Endometrium (tissue), 2 donors: ENCODE measurements around the gene GRIN2D.
"Not testable (repeated sequence)": the region's sequence is repeated elsewhere in the genome, so short reads cannot be mapped to it uniquely, and the experiment has no call there.

Experiments used
- FAIRE-seq: peaks from 2 replicates; lab custom pipeline; 2012; peaks lifted over from hg19 to GRCh38; lab: Jason Lieb, UNC
- donor health status: control.
- donor health status: control.

The GRIN2D gene

DNA sequence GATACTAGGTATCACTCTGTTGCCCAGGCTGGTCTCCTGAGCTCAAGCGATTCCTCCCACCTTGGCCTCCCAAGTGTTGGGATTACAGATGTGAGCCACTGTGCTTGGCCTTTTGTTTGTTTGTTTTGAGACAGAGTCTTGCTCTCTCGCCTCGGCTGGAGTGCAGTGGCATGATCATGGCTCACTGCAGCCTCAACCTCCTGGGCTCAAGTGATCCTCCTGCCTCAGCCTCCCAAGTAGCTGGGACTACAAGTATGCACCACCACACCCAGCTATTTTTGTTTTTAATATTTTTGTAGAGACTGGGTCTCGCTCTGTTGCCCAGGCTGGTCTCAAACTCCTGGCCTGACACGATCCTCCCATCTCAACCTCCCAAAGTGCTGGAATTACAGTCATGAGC lies 21.7 kb upstream of the GRIN2D start:
- FAIRE-seq, result not testable (repeated sequence)

DNA sequence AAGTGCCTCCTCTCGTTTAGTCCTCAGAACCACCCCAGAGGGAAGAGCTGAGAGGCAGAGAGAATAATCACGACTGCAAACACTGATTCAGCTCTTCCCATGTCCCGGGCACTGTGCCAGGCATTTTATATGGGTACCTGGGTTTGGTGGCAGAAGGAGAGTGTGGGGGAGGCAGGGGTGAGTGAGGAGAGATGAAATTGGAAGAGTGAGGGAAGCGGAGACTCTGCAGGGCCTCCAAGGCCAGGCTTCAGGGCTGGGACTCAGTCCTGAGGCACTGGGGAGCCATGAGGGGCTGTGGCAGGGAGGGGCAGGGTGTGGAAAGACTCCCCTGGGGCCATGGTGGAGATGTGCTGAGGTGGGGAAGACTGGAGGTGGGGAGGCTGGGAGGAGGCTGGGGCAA lies 20.6 kb upstream of the GRIN2D start:
- FAIRE-seq, result no peak

DNA sequence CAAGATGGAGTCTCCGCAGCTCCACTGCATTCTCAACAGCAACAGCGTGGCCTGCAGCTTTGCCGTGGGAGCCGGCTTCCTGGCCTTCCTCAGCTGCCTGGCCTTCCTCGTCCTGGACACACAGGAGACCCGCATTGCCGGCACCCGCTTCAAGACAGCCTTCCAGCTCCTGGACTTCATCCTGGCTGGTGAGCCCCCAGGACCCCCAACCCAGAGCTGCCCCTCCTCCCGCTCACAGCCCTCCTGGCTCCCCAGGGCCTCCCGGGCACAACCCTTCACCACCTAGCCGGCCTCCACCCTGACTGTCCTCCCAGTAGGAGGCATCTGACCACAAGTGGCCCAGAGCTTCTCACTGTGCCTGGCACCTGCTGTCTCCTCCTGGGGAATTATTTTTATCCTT lies 19.9 kb upstream of the GRIN2D start:
- FAIRE-seq, result no peak

DNA sequence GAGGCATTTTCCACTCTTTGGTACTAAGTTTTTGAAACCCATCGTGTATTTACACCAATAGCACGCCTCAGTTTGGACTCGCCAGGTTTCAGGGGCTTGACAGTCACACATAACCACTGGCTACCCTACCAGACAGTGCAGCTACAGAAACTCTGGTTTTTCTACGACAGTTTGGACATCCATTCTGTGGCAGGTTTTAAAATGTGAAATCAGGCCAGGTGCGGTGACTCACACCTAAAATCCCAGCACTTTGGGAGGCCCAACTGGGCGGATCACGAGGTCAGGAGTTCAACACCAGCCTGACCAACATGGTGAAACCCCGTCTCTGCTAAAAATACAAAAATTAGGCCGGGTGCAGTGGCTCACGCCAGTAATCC lies 15.3 kb upstream of the GRIN2D start:
- FAIRE-seq, result no peak

DNA sequence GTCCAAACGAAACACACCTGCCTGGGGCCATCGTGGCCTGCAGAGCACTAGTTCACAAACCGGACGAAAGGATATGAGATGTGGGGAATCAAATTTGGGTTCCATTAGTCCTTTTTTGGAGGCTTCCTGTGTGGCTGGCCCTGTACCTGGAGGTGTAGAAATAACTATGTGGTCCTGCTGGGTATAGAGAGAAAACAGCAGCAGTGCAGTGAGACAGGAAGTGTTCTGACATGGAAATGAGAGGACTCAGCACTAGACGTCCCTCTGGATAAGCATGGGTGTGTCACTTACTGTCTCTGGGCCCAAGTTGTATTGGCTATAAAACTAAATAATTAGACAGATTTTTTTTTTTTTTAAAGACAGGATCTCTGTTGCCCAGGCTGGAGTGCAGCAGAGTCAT lies 14.4 kb upstream of the GRIN2D start:
- no peak for FAIRE-seq

DNA sequence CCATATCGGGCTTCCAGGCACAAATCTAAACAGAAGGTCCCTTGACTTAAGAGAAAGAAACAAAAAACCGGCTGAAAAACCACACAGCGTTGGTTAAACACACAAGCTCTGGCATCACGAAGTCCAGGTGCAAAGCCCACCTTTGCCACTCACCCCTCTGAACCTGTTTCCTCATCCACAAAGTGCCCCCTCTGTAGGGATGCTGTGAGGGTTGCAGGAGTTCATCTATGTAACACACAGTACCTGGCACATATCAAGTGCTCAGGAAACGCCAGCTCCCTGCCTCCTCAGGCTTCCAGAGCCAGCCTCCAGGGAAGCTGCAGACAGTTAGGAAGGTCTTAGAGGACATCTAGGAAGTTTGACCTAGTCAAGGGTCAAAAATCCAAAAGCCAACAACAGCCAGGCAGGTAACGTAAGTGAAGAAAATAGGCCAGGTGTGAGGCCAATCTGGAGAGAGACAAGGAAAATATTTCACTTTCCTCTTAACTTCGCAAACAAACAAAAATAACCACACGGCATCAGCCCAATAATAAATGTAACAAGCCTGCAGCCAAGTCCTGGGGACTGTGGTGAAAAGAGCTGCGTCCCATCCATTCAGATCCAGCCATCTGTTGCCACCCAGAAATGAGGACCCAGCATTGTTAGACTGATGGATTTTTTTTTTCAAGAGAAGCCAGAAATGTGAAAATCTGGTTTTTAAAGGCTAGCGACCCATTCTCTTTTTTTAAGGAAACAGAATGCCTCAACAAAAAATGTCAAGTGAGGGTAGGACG lies 12.1 kb upstream of the GRIN2D start:
- no peak for FAIRE-seq

DNA sequence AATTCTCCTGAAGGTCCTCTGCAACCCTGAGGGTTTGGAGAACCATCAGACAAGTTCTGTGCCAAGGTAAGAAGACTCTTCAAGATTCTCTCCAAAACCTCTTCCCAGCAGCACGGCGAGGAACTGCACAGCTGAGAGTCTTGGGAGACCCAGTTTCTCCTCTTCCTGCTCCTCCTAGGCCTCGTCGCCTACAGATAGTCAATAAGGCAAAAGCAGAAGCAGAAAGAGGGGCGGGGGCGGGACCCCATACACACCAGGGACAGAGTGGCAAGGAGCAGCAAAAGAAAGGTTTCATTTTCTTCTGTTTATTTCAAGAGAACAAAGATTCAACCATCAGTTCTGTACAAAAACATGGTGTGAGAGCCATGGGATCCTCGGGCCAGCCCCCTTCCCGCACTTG lies 11.2 kb upstream of the GRIN2D start:
- no peak for FAIRE-seq

DNA sequence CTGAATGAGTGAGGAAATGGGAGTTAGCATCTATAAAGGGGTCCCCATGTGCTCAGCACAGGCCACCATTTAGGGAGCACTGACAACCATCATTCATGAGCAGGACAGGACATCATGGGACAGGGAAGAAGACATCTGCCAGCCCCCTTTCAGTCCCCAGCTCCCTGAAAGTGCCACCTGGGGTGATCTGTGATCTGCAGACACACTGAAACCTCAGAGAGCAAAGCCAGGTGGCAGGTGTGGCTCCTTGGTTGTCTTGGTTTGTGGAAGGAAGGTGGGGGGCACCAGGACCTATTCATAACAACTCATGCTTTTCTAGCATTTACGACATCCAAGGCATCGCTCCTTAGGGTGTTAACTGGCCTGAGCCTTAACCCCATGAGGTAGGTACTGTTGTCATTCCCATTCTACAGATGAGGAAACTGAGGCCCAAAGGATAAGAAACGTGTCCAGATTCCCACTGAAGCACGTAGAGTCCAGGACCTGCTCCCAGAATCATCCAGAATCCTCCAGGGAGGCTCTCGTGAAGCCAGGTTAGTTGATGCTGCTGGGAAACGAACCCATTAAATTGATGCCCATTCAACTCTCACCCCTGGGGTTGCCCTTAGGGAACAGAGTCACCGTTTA lies 7.9 kb upstream of the GRIN2D start:
- FAIRE-seq, result no peak

DNA sequence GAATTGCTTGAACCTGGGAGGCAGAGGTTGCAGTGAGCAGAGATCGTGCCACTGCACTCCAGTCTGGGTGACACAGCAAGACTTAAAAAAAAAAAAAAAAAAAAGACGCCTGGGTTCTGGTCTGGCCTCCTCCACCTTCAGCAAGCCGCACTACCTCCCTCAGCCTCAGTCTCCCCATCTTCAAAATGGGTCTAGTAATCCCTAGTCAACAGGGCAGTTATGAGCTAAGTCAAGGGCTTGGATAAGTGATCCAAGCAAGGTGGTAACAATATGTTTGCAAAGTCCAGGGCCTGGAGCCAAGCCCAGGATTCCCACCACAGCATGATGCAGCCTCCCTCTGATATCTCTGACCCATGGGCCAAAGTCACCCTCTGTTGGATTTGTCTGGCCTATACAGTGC lies 6.5 kb upstream of the GRIN2D start:
- no peak for FAIRE-seq

DNA sequence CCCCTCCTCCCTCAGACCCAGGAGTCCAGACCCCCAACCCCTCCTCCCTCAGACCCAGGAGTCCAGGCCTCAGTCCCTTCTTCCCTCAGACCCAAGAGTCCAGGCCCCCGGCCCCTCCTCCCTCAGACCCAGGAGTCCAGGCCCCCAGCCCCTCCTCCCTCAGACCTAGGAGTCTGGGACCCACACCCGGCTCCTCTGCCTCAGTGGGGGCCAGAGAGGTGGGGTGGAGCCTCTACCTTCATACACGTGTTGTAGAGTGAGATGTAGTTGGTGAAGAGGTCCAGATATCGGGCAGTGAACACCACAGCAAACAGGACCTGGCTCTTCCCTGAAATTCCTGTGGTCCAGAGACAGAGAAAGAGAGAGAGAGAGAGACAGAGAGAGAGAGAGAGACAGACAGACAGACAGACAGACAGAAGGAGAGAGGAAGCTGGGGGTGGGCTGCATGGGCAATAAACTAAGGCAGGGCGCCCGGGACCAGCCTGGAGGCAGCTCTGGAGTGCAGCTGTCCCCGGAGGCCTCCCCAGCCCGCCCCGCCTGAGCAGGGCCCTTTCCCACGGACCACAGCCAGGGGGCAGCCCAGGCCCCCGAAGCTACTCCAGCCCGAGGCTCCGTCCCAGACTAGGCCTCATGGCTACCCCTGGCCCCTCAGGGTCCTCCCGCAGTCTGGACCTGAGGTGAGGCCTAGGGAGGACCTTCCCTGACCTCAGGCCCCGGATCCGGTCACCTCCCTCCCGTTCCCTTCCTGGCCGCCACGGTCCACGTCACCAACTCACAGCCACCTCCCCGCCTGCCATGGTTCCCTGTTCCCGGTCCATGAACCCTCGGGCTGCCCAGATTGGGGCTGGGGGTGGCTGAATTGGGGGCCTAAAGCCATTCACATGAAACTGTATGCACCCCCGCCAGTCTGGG lies 3.0 kb upstream of the GRIN2D start:
- peak; percentile 95 for FAIRE-seq

DNA sequence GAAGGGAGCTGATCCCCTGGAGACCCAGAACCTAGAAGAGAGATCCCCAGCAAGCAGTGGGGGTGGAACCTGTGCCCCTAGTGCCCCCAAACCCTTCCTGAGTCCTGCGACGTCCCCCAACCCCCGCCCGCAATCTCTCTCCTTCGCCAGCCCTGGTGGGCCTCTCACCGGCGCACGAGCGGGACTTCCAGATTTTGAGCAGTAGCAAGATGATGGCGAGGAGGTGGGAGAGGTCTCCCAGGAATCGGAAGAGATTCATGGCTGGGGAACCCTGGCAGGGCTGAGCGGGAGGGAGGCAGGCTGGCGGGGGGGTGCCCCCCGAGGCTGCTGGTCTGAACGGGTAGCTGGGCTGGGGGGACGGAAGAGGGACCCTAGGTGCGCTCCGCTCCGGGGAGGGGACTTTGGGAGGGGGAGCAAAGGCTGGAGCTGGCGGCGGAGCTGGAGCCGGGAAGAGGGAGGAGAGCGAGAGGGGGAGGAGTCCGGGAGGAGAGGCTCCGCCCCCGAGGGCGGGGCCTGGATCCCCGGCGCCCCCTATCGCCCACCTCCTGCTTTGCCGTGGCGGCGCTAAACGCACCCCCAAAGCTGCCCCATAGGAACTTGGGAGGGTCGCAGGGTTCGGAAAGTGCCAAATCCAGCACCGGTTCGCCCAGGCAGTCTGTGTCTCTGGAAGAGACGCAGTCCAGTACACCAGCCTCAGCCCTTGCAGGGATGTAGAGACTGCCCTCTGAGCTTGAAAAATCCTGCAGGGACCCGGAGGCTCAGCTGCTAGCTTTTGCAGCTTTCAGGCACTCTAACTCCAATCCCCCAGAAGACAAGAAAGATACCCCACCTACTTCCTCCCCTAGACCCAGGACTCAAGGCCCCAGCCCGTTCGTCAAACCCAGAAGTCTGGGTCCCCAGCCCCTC lies 2.1 kb upstream of the GRIN2D start, which contains the start of gene KDELR1:
KDELR1 (minus strand) TSS at position 452 of the 906 bp plus-strand sequence; CDS start at position 259, 193 bp downstream.
- FAIRE-seq, result no peak

DNA sequence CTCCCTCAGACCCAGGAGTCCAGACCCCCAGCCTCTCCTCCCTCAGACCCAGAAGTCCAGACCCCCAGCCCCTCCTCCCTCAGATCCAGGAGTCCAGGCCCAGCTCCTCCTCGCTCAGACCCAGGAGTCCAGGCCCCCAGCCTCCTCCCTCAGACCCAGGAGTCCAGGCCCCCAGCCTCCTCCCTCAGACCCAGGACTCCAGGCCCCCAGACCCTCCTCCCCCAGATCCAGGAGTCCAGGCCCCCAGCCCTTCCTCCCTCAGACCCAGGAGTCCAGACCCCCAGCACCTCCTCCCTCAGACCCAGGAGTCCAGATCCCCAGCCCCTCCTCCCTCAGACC lies 1.5 kb upstream of the GRIN2D start:
- not testable (repeated sequence) for FAIRE-seq

DNA sequence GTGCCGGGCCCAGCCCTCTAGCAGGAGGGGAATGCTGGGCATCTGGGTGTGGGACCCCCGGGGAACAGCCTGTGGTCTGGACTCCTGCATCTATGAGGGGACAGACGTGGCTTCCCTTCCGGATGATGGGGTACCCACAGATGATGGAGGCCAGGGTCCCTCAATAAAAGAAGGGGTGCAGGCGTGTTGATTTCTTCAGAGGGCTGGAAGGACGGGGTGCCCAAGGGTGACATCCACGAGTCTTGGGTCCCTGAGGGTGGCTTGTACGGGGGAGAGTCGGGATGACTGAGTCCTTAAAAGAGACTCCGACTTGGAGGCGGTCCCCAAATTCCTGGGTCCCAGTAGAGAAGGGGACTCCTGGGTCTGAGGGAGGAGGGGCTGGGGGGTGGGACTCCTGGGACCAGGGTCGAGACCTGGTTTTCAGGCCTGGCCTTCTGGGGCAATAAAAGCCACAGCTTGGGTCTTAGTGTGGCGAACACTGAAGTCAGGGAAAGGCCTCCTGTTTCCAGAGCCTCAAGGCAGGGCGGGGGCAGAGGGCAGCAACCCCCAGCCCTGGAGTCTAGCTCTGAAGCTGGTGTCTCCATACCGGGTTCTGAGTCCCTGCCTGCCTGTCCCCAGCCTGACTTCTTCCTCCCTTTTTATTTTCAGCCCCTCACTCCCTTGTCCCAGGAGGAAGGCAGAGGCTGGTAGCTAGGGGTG lies 459 bp upstream of the GRIN2D start:
- FAIRE-seq, result no peak

DNA sequence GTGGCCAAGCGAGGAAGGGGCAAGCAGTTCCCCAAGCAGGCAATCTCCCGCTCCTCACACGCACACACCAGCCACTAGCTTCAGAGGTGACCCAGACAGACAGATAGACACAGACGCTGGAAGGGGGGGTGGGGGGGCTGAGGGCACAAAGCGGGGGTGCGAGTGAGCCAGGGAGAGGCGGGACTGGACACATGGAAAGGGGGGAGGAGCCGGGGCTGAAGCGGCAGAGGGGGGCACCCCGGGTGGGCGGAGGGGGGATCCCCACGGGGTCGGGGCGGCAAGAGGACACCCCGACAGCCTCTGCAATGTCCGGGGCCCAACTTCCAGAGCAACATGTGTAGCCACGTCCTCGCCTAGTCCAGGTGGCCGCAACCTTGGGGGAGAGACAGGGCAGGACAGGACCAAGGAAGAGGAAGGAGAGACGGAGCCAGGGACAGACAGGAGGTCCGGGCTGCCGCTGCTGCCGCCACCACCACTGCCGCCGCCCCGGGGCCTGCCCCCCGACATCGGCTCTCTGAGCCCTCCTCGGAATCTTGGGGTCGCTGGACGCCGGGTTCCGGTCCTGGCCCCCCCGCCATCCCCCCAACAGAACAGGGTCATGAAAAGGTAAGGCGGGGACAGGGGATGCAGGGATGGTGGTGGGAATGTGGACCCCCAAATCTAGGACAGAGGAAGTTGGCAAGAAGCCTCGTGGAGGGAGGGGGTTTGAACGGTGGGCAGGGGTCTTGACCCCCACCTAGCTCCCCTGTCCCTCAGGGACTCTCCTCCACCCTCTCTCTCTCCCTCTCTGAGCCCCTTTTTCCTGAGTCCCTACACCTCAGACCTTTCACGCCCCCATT lies 1.1 kb downstream of the GRIN2D start:
- no peak for FAIRE-seq

DNA sequence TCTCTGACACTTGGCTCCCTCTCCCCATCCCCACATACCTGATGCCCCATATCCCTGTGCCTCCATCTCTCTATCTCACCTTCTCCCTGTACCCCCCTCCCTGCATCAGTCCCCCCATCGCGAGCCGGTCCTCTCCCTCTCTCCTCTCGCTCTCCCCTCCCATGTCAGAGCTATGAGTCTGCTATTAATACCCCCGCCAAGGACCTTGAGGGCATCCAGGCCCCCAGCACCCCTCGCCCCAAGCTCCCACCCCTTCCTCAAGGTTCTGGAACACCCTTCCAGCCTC lies 1.6 kb downstream of the GRIN2D start:
- no peak for FAIRE-seq

DNA sequence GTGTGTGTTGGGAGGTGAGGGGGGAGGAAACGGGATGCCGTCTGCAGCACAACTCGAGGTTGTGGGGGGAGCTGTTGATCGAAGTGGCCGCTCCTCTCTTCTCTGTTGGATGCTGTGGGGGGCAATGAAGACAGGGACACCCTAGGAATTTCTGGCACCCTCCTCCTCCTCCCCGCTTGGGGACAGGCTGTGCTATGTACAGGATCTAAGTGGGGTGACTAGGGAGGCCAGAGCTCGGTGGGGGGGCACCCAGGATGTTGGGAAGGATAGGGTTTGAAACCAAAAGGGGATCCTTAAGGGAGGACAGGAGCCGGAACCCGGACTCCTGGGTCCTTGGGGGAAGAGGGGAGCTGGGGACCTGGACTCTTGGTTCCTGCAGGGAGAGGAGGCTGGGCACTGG lies 2.0 kb downstream of the GRIN2D start:
- FAIRE-seq, result no peak

DNA sequence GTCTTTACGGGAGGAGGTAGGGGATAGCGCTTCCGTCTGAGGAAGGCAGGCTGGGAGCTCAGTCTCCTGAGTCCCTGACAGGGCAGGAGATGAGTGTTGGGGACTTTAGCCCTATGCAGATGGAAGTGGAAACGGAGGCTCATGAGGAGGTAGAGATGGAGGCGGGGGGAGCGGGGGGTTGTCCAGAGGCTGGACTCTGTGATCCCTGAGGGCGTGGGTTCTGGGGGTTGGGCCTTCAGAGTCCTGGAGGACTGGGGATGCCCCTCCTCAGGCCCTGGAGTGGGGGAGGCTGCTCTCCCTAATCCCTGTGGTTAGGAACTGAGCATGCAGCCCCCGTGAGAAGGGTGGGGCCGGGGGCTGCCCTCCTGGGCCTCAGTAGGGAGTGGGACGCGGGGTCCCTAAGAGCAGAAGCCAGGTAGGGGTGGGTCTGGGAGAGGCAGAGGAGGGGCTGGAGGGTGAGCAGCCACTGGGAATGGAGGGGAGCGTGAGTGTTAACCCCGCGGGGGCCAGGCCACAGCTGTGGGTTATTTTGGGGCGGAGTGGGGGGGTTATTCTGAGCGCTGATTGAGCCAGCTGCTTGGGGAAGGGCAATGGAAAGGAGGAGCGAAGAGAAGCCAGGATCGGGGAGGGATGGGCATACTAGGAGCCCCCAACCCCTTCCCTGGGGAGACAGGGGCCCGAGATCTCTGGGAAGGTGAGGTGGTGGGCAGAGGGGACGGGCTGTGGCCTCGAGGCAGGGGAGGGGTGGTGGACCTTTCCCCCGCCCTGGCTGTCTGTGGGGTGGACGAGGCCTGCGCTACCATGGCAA lies 2.8 kb downstream of the GRIN2D start:
- FAIRE-seq, result no peak

DNA sequence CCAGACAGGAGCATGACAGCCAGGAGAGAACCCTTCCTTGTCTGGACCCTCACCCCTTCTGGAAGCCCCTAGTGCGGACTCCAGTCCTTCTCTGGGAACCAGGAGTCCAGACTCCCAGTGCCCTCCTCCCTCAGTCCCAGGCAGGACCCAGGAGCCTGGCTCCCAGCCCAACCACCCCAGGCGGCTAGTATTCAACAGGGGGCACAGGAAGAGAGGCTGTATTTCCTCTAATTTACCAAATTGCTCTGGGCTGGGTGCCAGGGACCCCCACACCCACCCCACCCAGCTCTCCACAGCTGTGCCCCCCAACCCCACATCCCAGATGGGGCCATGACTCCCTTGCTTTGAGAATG lies 3.3 kb downstream of the GRIN2D start:
- no peak for FAIRE-seq

DNA sequence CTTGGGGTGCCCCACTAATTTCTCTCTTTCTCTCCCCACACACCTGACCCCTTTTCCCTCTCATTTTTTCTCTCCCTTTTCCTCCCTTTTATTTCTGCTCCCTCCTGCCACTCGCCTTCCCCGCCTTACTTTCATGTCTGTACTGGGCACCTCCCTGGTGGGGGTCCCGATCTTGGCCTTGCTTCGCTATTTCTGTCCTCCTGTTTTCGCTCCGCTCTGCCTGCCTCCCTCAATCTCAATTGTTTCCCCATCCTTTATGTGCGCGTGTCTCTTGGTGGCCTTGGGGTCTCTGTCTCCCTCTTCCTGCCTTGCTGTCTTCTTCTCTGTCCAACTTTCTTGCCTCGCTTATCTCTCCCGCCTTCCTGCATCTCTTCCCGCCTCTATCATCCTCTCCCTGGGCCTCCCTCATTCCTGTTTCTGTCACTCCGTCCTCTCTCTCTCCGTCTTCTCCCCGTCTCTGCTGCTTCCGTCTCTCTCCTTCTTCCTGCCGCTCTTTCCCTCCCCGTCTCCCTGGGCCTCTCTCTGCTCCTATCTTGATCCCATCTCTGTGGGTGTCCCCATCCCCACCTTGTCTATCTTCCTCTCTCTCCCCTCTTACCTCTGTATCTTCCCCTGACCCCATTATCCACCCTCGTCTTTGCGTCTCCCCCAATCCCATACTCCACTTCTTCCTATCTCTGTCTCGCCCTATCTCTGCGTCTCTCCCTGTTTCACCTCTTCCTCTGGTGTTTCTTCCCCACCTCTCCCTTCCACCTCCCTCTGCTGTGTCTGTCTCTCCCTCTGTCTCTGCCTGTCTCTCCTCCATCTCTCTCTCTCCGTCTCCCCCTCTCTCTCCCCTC lies 4.0 kb downstream of the GRIN2D start:
- no peak for FAIRE-seq
